Endothelial cell of umbilical vein (primary cell): ENCODE data around the gene COTL1.
A peak's percentile ranks its signal among the peaks of the same experiment; 100 is the strongest.

Experiments
- FOS ChIP-seq: IDR thresholded peaks from 2 replicates; pipeline ENCODE4 v1.6.1; 2011; ENCODE audit warnings: mild to moderate bottlenecking, low read length, moderate library complexity, borderline replicate concordance; ENCODE audit not compliant: insufficient read depth
- POLR2AphosphoS5 ChIP-seq: IDR thresholded peaks from 2 replicates; pipeline ENCODE4 v1.6.1; 2012; ENCODE audit warnings: low read depth, mild to moderate bottlenecking, control low read depth, low read length, moderate library complexity; ENCODE audit not compliant: insufficient read depth
- TF ChIP-seq, protein P1 (sequence below), 2 donors: IDR thresholded peaks; 1 replicate in 1 of 2; 2 replicates in 1 of 2; pipeline ENCODE4 v1.5.1; 2011; ENCODE audit warnings: low read length in 2 of 2, mild to moderate bottlenecking in 2 of 2, moderate library complexity in 2 of 2, control low read depth in 1 of 2, inconsistent platforms in 1 of 2, low read depth in 1 of 2; ENCODE audit not compliant: insufficient read depth in 1 of 2; ENCODE audit errors: extremely low read depth in 1 of 2
- TF ChIP-seq, protein P2 (sequence below): IDR thresholded peaks from 2 replicates; pipeline ENCODE4 v1.6.1; 2011; ENCODE audit not compliant: insufficient read depth, insufficient read length

DNA sequence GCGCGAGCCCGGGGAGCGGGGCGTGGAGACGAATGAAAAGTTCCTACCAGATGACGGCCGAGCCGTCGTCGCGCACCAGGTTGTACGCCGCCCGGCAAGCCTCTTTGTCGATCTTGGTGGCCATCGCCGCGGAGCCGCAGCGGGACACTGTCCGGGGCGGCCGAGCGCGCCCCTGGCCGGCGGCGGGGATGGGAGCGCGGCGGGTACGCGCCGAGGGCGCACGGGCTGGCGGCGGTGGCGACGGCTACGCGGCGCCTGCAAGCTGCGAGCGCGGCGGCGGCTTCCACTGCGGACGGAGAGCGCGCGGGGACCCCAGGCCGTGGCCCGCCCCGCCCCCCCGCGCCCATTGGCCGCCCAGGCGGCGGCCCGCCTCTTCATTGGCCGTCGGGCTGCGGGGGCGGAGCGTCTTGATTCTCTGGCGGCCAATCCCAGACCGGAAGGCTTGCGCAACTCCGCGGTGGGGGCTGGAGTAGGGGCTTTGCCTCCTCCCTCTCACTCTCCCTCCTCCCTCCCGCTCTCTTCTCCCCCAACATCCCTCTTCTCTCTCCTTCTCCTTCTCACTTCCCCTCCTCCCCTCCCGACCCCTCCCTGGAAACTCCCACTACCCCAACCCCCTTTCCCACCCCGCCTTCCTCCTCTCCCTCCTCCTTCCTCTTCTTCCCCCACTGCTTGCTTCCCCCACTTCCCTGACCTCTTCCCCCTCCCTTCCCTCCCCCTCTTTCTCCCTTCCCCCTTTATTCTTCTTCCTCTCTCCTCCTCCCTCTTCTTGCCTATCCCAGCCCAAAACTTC is at the start of gene COTL1:
- TF ChIP-seq, protein P1, sequence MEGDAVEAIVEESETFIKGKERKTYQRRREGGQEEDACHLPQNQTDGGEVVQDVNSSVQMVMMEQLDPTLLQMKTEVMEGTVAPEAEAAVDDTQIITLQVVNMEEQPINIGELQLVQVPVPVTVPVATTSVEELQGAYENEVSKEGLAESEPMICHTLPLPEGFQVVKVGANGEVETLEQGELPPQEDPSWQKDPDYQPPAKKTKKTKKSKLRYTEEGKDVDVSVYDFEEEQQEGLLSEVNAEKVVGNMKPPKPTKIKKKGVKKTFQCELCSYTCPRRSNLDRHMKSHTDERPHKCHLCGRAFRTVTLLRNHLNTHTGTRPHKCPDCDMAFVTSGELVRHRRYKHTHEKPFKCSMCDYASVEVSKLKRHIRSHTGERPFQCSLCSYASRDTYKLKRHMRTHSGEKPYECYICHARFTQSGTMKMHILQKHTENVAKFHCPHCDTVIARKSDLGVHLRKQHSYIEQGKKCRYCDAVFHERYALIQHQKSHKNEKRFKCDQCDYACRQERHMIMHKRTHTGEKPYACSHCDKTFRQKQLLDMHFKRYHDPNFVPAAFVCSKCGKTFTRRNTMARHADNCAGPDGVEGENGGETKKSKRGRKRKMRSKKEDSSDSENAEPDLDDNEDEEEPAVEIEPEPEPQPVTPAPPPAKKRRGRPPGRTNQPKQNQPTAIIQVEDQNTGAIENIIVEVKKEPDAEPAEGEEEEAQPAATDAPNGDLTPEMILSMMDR (IDR thresholded peaks at IDR 0.05; ENCODE audit: extremely low read depth in 1 of 2, insufficient read depth in 1 of 2, low read depth in 1 of 2, low read length in 2 of 2) = no peak
- TF ChIP-seq, protein P2, sequence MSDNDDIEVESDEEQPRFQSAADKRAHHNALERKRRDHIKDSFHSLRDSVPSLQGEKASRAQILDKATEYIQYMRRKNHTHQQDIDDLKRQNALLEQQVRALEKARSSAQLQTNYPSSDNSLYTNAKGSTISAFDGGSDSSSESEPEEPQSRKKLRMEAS = no peak
- TF ChIP-seq FOS = no peak
- peak; percentile 95 for TF ChIP-seq POLR2AphosphoS5
